Activated CD8-positive, alpha-beta T cell treated with anti-CD3 and anti-CD28 coated beads for 36 hours (primary cell): ENCODE data around the gene TNFRSF14. TPM values are rescaled to one million over a fixed set of nuclear protein-coding genes. Genes with fewer than 3 reads are reported as not detected.

Source experiments
- ATAC-seq: fragments of 200-7000 bp; cut with Tn5 transposase; one replicate; pipeline ENCODE4 v1.10.0; 2021; ENCODE audit warnings: mild to moderate bottlenecking, moderate library complexity
- CTCF ChIA-PET: fragments of 350-600 bp; sonication (Branson Sonifier 250); formaldehyde crosslinking; loops from one replicate; lab custom pipeline; 2021; ENCODE audit warnings: antibody characterized with exemption; lab: Charles Lee
- POLR2A ChIA-PET: fragments of 350-600 bp; sonication (Branson Sonifier 250); formaldehyde crosslinking; loops from one replicate; lab custom pipeline; 2021; ENCODE audit warnings: antibody characterized with exemption; lab: Charles Lee
- DNase-seq: peaks from one replicate; pipeline ENCODE4 v3.0.0-alpha.2; 2020
- H3K27ac Mint-ChIP-seq: one replicate; pipeline ENCODE4 v1.8.0; 2021; ENCODE audit warnings: mild to moderate bottlenecking, mixed read lengths
- H3K27me3 Mint-ChIP-seq: one replicate; pipeline ENCODE4 v1.8.0; 2021; ENCODE audit warnings: mixed read lengths
- H3K36me3 Mint-ChIP-seq: one replicate; pipeline ENCODE4 v1.8.0; 2021; ENCODE audit warnings: low read depth, mixed read lengths
- H3K4me1 Mint-ChIP-seq: one replicate; pipeline ENCODE4 v1.8.0; 2021; ENCODE audit warnings: low read depth, mixed read lengths
- H3K4me3 Mint-ChIP-seq: one replicate; pipeline ENCODE4 v1.8.0; 2021; ENCODE audit warnings: mild to moderate bottlenecking, moderate library complexity, mixed read lengths
- H3K9me3 Mint-ChIP-seq: one replicate; pipeline ENCODE4 v1.8.0; 2021; ENCODE audit warnings: mixed read lengths
- CTCF ChIP-seq: fragments of 200-600 bp; IDR thresholded peaks from one replicate; pipeline ENCODE4 v1.8.0; 2022; ENCODE audit warnings: antibody characterized with exemption, mild to moderate bottlenecking
- intact Hi-C: fragments of 100-400 bp; cut with micrococcal nuclease; formaldehyde crosslinking; loops from one replicate; pipeline ENCODE4 v1.10.0; 2022
- total RNA-seq, 2 experiments: library from RNA; stranded (reverse); gene quantifications; one replicate each; pipeline ENCODE4 v1.2.3, GENCODE V29; 2021

TNFRSF14 gene
- total RNA-seq, 2 experiments from 2014 or later: 134 to 140 TPM

GRCh38 chr1:2561898-2562895 lies 6.0 kb downstream of the TNFRSF14 start:
- intact Hi-C loops: no loop called here
- peak; percentile 75 for TF ChIP-seq CTCF
- no peak overlapping the region for H3K4me3 Mint-ChIP-seq
- no peaks in the 10 kb centered on the region for H3K27me3 Mint-ChIP-seq
- no peaks in the 10 kb centered on the region for H3K9me3 Mint-ChIP-seq
- peaks cover 19% of the 10 kb centered on the region for H3K4me1 Mint-ChIP-seq
- ATAC-seq: peak; percentile 65
- no peak overlapping the region for H3K27ac Mint-ChIP-seq
- peaks cover 22% of the 10 kb centered on the region for H3K36me3 Mint-ChIP-seq
- ChIA-PET POLR2A (interaction anchor here (1.0 to 5.8 kb wide), 4 partner anchors 9 to 23 kb away, joined by 3 to 43 read pairs (median 16); partner anchors contain the start of gene PRXL2B), CTCF (interaction anchor here (0.7 to 2.6 kb wide), 10 partner anchors 9 to 147 kb away, joined by 3 to 16 read pairs (median 4); no protein-coding TSS in a partner anchor)
- peak; percentile 49 for DNase-seq

GRCh38 chr1:2563205-2563604 lies 7.0 kb downstream of the TNFRSF14 start:
- POLR2A ChIA-PET: interaction anchor here (4.1 to 5.8 kb wide), 2 partner anchors 8 to 22 kb away, joined by 26 to 43 read pairs; partner anchors contain the start of gene PRXL2B
- ATAC-seq: no peak

GRCh38 chr1:2564006-2564814 lies 8.0 kb downstream of the TNFRSF14 start:
- no peak for TF ChIP-seq CTCF
- DNase-seq (no peak), ATAC-seq (no peak)
- intact Hi-C loops: no loop called here
- Mint-ChIP-seq H3K4me1 (peaks cover 7% of the 10 kb centered on the region), H3K4me3 (no peak overlapping the region), H3K36me3 (peaks cover 11% of the 10 kb centered on the region), H3K9me3 (no peaks in the 10 kb centered on the region), H3K27me3 (no peaks in the 10 kb centered on the region), H3K27ac (no peak overlapping the region)
- ChIA-PET POLR2A (interaction anchor here (0.9 to 5.8 kb wide), 5 partner anchors 7 to 21 kb away, joined by 3 to 43 read pairs (median 3); partner anchors contain the start of genes PRXL2B and TNFRSF14), CTCF (interaction anchor here (1.1 kb wide), 1 partner anchor 21 kb away, joined by 3 read pairs; no protein-coding TSS in a partner anchor)

More at GRCh38 chr1:2563205-2563604, 7.0 kb downstream of the TNFRSF14 start:
- H3K27ac Mint-ChIP-seq: no peak overlapping the region
- DNase-seq: no peak
- H3K27me3 Mint-ChIP-seq: no peaks in the 10 kb centered on the region
- H3K4me3 Mint-ChIP-seq: no peak overlapping the region
- CTCF ChIA-PET: interaction anchor here (1.1 kb wide), 1 partner anchor 22 kb away, joined by 3 read pairs; no protein-coding TSS in a partner anchor
- no peaks in the 10 kb centered on the region for H3K9me3 Mint-ChIP-seq
- no peak for TF ChIP-seq CTCF
- H3K36me3 Mint-ChIP-seq: peaks cover 16% of the 10 kb centered on the region
- H3K4me1 Mint-ChIP-seq: peaks cover 11% of the 10 kb centered on the region
- intact Hi-C loops: no loop called here

- Mint-ChIP-seq H3K36me3 (peaks cover 11% of the 10 kb centered on the region), H3K4me3 (no peak overlapping the region), H3K4me1 (peaks cover 7% of the 10 kb centered on the region), H3K9me3 (no peaks in the 10 kb centered on the region), H3K27ac (no peak overlapping the region), H3K27me3 (no peaks in the 10 kb centered on the region)
- ChIA-PET POLR2A (interaction anchor here (1.0 to 5.8 kb wide), 3 partner anchors 9 to 20 kb away, joined by 3 to 43 read pairs (median 3); partner anchors contain the start of genes PRXL2B and TNFRSF14), CTCF (interaction anchor here (0.8 kb wide), 1 partner anchor 184 kb away, joined by 3 read pairs; no protein-coding TSS in a partner anchor)
- DNase-seq (no peak), ATAC-seq (no peak)
- TF ChIP-seq CTCF: no peak
- intact Hi-C loops: no loop called here
Observed at GRCh38 chr1:2564815-2565374, 8.7 kb downstream of the TNFRSF14 start.
